Right renal cortex interstitium (tissue), 3 donors: ENCODE measurements around the gene ZPR1. TPM values are rescaled to one million over a fixed set of nuclear protein-coding genes. Genes with fewer than 3 reads are reported as not detected.

ENCODE experiments used
- DNase-seq, 3 donors: peaks; one replicate each; pipeline ENCODE4 v3.0.0-alpha.2; 2013; ENCODE audit warnings: low read depth in 3 of 3, low spot score in 2 of 3
- polyA plus RNA-seq, 3 donors: library from polyadenylated mRNA; unstranded; fragments of 120-200 nt; gene quantifications; one replicate each; pipeline ENCODE4 v1.2.1, GENCODE V29; 2013; ENCODE audit not compliant: insufficient read length in 3 of 3

The ZPR1 gene
- polyA plus RNA-seq, 3 donors: 60.3 to 67.8 (median 60.6) TPM

DNA sequence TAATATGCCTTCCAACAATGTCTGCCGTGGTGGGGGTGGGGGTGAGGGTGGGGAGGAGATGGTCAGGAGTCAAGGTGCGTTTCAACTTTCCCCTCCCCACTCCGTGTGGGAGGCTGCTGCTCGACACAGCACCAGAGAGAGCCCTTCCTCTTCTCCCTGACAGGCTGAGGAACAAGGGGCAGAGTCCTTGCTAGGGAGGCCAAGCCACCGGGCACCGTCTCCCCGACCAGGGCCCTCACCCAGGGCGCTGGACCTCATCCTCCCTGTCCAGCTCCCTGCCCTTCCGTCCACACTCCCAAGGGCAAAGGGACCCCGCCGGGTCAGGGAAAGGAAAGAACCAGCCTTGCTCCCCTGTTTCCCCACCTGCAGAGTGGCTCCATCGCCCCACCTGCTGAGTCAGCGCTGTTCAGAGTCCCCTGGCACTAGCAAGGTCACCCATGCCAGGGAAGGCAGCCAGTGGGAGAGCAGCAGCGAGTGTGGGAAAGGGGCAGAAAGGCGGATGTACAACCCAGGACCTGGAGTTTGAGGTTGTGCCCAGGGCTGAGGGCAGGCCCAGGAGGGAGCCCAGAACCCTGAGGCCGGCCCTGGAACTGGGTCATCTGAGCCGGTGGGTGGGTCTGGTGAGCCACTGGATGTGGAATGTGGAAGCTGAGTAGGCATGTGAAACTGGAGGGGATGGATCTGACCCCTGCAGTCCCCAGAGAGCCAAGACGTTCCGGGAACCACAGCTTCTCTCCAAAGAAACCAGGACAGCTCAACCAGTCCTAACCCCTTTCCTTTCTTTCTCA lies 62.2 kb downstream of the ZPR1 start:
- no peak for DNase-seq

DNA sequence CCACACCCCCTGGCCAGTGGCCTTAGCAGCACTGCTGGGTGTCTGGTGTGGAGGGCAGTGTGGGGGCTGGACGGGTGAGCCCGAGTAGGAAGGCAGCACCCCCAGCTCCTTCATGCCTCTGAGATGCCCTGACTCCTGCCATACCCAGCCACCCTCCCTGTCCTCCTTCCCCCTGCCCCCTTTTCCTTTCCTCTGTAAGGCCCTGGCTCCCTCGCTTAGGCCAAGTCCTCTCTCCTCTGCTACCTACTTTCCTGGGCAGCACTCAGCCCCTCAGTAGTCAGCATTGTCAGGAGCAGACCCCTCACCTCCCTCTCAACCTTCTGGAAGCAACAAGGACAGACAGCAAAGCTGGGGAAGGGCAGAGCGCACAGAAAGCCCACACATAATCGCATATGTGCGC lies 63.0 kb downstream of the ZPR1 start:
- no peak for DNase-seq

Other genes starting within 250 kb of the ZPR1 start
- gene BUD13, start 15.0 kb downstream of the ZPR1 start, polyA plus RNA-seq: 10 to 100 TPM; 36.4 to 42.4 (median 39.3) TPM
- not detected for gene APOA5, start 3.9 kb upstream of the ZPR1 start, polyA plus RNA-seq
- gene APOA4, start 35.3 kb upstream of the ZPR1 start, polyA plus RNA-seq: not detected
- 10 to 100 TPM in 1 of 3 donors, 1 to 10 TPM in 2; 3.7 to 10.2 (median 7.1) TPM for gene APOC3, start 41.9 kb upstream of the ZPR1 start, polyA plus RNA-seq
- gene APOA1, start 49.6 kb upstream of the ZPR1 start, polyA plus RNA-seq: 100 to 1,000 TPM in 2 of 3 donors, 10 to 100 TPM in 1; 79.4 to 134 (median 123) TPM